Natural killer cell (primary cell): ENCODE data around the gene HOXC6. TPM values are rescaled to one million over a fixed set of nuclear protein-coding genes. Genes with fewer than 3 reads are reported as not detected.

Source experiments
- ATAC-seq, 3 donors: fragments of 150-1000 bp in 2 of 3; fragments of 200-7000 bp in 1 of 3; cut with Tn5 transposase; 1 replicate in 1 of 3; 2 replicates in 2 of 3; pipeline ENCODE4 v1.10.0; 2021; ENCODE audit warnings: mild to moderate bottlenecking in 2 of 3, moderate library complexity in 2 of 3
- DNase-seq, 2 donors: peaks; one replicate each; pipeline versions ENCODE4 v3.0.0 to v3.0.0-alpha.2; 2013 to 2021; ENCODE audit warnings: mixed read lengths in 1 of 2
- H3K27ac ChIP-seq: one replicate; pipeline ENCODE4 v1.5.1; 2013; ENCODE audit warnings: mild to moderate bottlenecking, low read length
- H3K27me3 ChIP-seq: one replicate; pipeline ENCODE4 v1.6.1; 2013; ENCODE audit warnings: low read length; ENCODE audit not compliant: control insufficient read depth, insufficient read depth
- H3K36me3 ChIP-seq: one replicate; pipeline ENCODE4 v1.6.1; 2013; ENCODE audit warnings: low read length; ENCODE audit not compliant: control insufficient read depth, insufficient read depth
- H3K4me1 ChIP-seq: one replicate; pipeline ENCODE4 v1.6.1; 2013; ENCODE audit warnings: low read length; ENCODE audit not compliant: control insufficient read depth, insufficient read depth
- H3K4me3 ChIP-seq: one replicate; pipeline ENCODE4 v1.5.1; 2013; ENCODE audit warnings: low read length
- H3K9me3 ChIP-seq: one replicate; pipeline ENCODE4 v1.6.1; 2013; ENCODE audit warnings: low read length; ENCODE audit not compliant: control insufficient read depth, insufficient read depth
- H3K27ac Mint-ChIP-seq, 2 donors: one replicate each; pipeline ENCODE4 v1.8.0; 2022; ENCODE audit warnings: mild to moderate bottlenecking in 2 of 2, mixed read lengths in 2 of 2, moderate library complexity in 1 of 2
- H3K27me3 Mint-ChIP-seq, 2 donors: one replicate each; pipeline ENCODE4 v1.8.0; 2022; ENCODE audit warnings: low read depth in 2 of 2, mixed read lengths in 2 of 2
- H3K36me3 Mint-ChIP-seq: one replicate; pipeline ENCODE4 v1.8.0; 2022; ENCODE audit warnings: mixed read lengths
- H3K4me1 Mint-ChIP-seq, 2 donors: one replicate each; pipeline ENCODE4 v1.8.0; 2022; ENCODE audit warnings: mixed read lengths in 2 of 2
- H3K4me3 Mint-ChIP-seq: one replicate; pipeline ENCODE4 v1.8.0; 2022; ENCODE audit warnings: mild to moderate bottlenecking, moderate library complexity, mixed read lengths
- H3K9me3 Mint-ChIP-seq, 2 donors: one replicate each; pipeline ENCODE4 v1.8.0; 2022; ENCODE audit warnings: mixed read lengths in 2 of 2
- CTCF ChIP-seq: fragments of 200-600 bp; IDR thresholded peaks from one replicate; pipeline ENCODE4 v1.8.0; 2022; ENCODE audit warnings: antibody characterized with exemption
- WGBS: methylation state at CpG from one replicate; pipeline ENCODE4 v1.1.7; 2013; ENCODE audit warnings: missing lambda C conversion rate; ENCODE audit not compliant: insufficient coverage; 5-methylcytosine and 5-hydroxymethylcytosine counted together
- intact Hi-C: fragments of 100-400 bp; cut with micrococcal nuclease; formaldehyde crosslinking; loops from one replicate; pipeline ENCODE4 v1.14.2; 2022
- total RNA-seq, 4 donors: library from RNA; stranded (reverse); fragments of 120-200 nt in 1 of 4; gene quantifications; one replicate each; pipeline versions ENCODE4 v1.2.3 to v1.2.4, GENCODE V29; 2013 to 2022

Gene HOXC6
- total RNA-seq, 3 donors from 2014 or later (not counting 1 experiment from before 2014, with no cell fraction given): not detected

GRCh38 chr12:54030442-54030801 is 2.2 kb downstream of the HOXC6 start:
- WGBS: 29% methylated on average over 1 of the region's 7 CpGs
- Histone ChIP-seq H3K9me3 (peaks cover 9% of the 10 kb centered on the region), H3K27me3 (peaks cover 86% of the 10 kb centered on the region), H3K27ac (no peak overlapping the region), H3K4me3 (no peak overlapping the region), H3K4me1 (peaks cover 29% of the 10 kb centered on the region), H3K36me3 (no peaks in the 10 kb centered on the region)
- H3K4me1 Mint-ChIP-seq: peaks cover 23 to 32% of the 10 kb centered on the region in 2 donors
- peaks cover 79 to 93% of the 10 kb centered on the region in 2 donors for H3K27me3 Mint-ChIP-seq
- H3K27ac Mint-ChIP-seq: no peak overlapping the region
- no peak for TF ChIP-seq CTCF
- intact Hi-C loops: loop anchor here (5.0 to 10.0 kb wide), 2 partner anchors 33 to 54 kb away; no protein-coding TSS in a partner anchor
- DNase-seq (no peak), ATAC-seq (no peak)
- peak overlapping the region; percentile 17 for H3K4me3 Mint-ChIP-seq
- no peaks in the 10 kb centered on the region for H3K36me3 Mint-ChIP-seq
- H3K9me3 Mint-ChIP-seq: peaks cover 0 to 2% of the 10 kb centered on the region in 2 donors

GRCh38 chr12:54030889-54031471 is 2.7 kb downstream of the HOXC6 start:
- Histone ChIP-seq H3K4me1 (peaks cover 29% of the 10 kb centered on the region), H3K36me3 (no peaks in the 10 kb centered on the region), H3K27ac (no peak overlapping the region), H3K9me3 (peaks cover 9% of the 10 kb centered on the region), H3K27me3 (peaks cover 88% of the 10 kb centered on the region), H3K4me3 (no peak overlapping the region)
- 6% methylated on average over 46 of the region's 46 CpGs for WGBS
- no peak for DNase-seq
- TF ChIP-seq CTCF: no peak
- Mint-ChIP-seq H3K9me3 (peaks cover 0 to 2% of the 10 kb centered on the region in 2 donors), H3K27me3 (peaks cover 79 to 93% of the 10 kb centered on the region in 2 donors), H3K4me1 (peaks cover 23 to 32% of the 10 kb centered on the region in 2 donors), H3K27ac (no peak overlapping the region), H3K36me3 (no peaks in the 10 kb centered on the region), H3K4me3 (no peak overlapping the region)
- no peak for ATAC-seq
- intact Hi-C loops: loop anchor here (5.0 to 10.0 kb wide), 2 partner anchors 34 to 54 kb away; no protein-coding TSS in a partner anchor

- peaks cover 29% of the 10 kb centered on the region for H3K4me1 ChIP-seq
- H3K27ac ChIP-seq: no peak overlapping the region
- Mint-ChIP-seq H3K27me3 (peaks cover 78 to 91% of the 10 kb centered on the region in 2 donors), H3K4me3 (no peak overlapping the region), H3K36me3 (no peaks in the 10 kb centered on the region), H3K27ac (no peak overlapping the region), H3K9me3 (peaks cover 0 to 2% of the 10 kb centered on the region in 2 donors), H3K4me1 (peaks cover 23 to 32% of the 10 kb centered on the region in 2 donors)
- H3K36me3 ChIP-seq: no peaks in the 10 kb centered on the region
- H3K9me3 ChIP-seq: peaks cover 9% of the 10 kb centered on the region
- no peak for TF ChIP-seq CTCF
- 41% methylated on average over 11 of the region's 16 CpGs for WGBS
- ATAC-seq (no peak), DNase-seq (no peak)
- peaks cover 88% of the 10 kb centered on the region for H3K27me3 ChIP-seq
- H3K4me3 ChIP-seq: no peak overlapping the region
- intact Hi-C loops: loop anchor here (5.0 to 10.0 kb wide), 2 partner anchors 34 to 53 kb away; no protein-coding TSS in a partner anchor
Measured at GRCh38 chr12:54031480-54031879, 3.2 kb downstream of the HOXC6 start.
